Measurements from ENCODE around the gene CDH26. TPM values are rescaled to one million over a fixed set of nuclear protein-coding genes. Genes with fewer than 3 reads are reported as not detected.

CDH26 gene
- total and polyA plus RNA-seq, 2 donors (not counting 3 experiments of a cell fraction or from before 2014, with no cell fraction given): 0.01 TPM; not detected in 1

DNA sequence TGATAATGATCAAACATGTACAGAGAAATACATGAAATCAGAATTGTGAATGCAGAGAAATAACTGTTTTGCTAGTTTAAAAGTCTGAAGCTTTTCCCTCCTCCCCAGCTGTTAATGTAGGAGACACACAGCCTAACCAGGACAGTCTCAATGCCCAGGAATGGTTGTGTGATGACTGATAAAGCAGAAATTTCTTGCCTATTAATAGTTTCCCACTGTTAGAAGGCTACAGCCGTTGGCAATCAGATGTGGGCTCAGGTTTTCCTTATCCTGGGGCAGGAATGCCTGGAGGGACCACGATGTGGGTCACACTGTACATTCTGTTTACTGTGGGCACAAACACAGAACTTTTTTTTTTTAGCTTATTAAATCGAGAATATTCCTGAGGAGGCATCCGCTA is 20.0 kb upstream of the CDH26 start:
- ChIA-PET CTCF (interaction anchor here (0.8 to 1.0 kb wide), 3 partner anchors 17 to 366 kb away, joined by 3 to 5 read pairs (median 3); no protein-coding TSS in a partner anchor), POLR2A (no interaction called here)
- H3K79me2 ChIP-seq (ENCODE audit: control insufficient read depth, insufficient read depth, low read length): peaks cover 6% of the 10 kb centered on the region
- peaks cover 0 to 4% of the 10 kb centered on the region in 2 experiments for H3K36me3 ChIP-seq (ENCODE audit: control insufficient read depth in 2 of 2, extremely low read depth in 1 of 2, insufficient read depth in 2 of 2, low read length in 2 of 2)
- no peak for FAIRE-seq
- TSS peak; percentile 29 for BruUV-seq (replicated peaks)
- no peak for DNase-seq (ENCODE audit: low read depth, low spot score)
- H4K20me1 ChIP-seq (replicated peaks; ENCODE audit: control insufficient read depth, extremely low read depth, insufficient read depth, low read length): no peaks in the 10 kb centered on the region
- H3K27ac ChIP-seq (ENCODE audit: insufficient read depth, low read depth, low read length): no peak overlapping the region
- intact Hi-C loops (cut with micrococcal nuclease): no loop called here
- H3K9me1 ChIP-seq (replicated peaks; ENCODE audit: control insufficient read depth, extremely low read depth, insufficient read depth, low read length): no peaks in the 10 kb centered on the region
- H3K9me3 ChIP-seq (replicated peaks; ENCODE audit: control insufficient read depth, insufficient read depth, low read length): no peaks in the 10 kb centered on the region
- dilution Hi-C loops (cut with MboI; ENCODE audit: extremely low pct_ligation_motif_present, low sequenced_read_pairs): no loop called here
- H3K4me3 ChIP-seq (replicated peaks in 1 of 3; ENCODE audit: insufficient read depth in 1 of 3, low read depth in 1 of 3, low read length in 3 of 3): no peak overlapping the region
- no peaks in the 10 kb centered on the region for H3K27me3 ChIP-seq (ENCODE audit: control insufficient read depth in 2 of 2, insufficient read depth in 2 of 2, low read length in 2 of 2)
- no peak for TF ChIP-seq FOS (IDR thresholded peaks at IDR 0.05; ENCODE audit: borderline replicate concordance, insufficient read depth, low read length)
- TF ChIP-seq POLR2A (IDR thresholded peaks at IDR 0.05; ENCODE audit: low read depth, low read length): no peak
- TF ChIP-seq EZH2 (IDR thresholded peaks at IDR 0.05; ENCODE audit: borderline replicate concordance, low read depth, low read length, severe bottlenecking): no peak
- TF ChIP-seq, protein P1, sequence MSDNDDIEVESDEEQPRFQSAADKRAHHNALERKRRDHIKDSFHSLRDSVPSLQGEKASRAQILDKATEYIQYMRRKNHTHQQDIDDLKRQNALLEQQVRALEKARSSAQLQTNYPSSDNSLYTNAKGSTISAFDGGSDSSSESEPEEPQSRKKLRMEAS (IDR thresholded peaks at IDR 0.05; ENCODE audit: insufficient read depth, insufficient read length): no peak
- no peak for TF ChIP-seq GATA2 (IDR thresholded peaks at IDR 0.05; ENCODE audit: insufficient read depth, insufficient read length, low read depth, low read length)
- TF ChIP-seq POLR2AphosphoS5 (IDR thresholded peaks at IDR 0.05; ENCODE audit: insufficient read depth, low read depth, low read length): no peak
- TF ChIP-seq JUN (IDR thresholded peaks at IDR 0.05; ENCODE audit: borderline replicate concordance, insufficient read depth, insufficient read length, low read depth): no peak
- TF ChIP-seq, protein P2, sequence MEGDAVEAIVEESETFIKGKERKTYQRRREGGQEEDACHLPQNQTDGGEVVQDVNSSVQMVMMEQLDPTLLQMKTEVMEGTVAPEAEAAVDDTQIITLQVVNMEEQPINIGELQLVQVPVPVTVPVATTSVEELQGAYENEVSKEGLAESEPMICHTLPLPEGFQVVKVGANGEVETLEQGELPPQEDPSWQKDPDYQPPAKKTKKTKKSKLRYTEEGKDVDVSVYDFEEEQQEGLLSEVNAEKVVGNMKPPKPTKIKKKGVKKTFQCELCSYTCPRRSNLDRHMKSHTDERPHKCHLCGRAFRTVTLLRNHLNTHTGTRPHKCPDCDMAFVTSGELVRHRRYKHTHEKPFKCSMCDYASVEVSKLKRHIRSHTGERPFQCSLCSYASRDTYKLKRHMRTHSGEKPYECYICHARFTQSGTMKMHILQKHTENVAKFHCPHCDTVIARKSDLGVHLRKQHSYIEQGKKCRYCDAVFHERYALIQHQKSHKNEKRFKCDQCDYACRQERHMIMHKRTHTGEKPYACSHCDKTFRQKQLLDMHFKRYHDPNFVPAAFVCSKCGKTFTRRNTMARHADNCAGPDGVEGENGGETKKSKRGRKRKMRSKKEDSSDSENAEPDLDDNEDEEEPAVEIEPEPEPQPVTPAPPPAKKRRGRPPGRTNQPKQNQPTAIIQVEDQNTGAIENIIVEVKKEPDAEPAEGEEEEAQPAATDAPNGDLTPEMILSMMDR (IDR thresholded peaks at IDR 0.05; ENCODE audit: extremely low read depth in 1 of 2, insufficient read depth in 1 of 2, low read depth in 1 of 2, low read length in 2 of 2): no peak
- no peak for TF ChIP-seq MYC (IDR thresholded peaks at IDR 0.05; ENCODE audit: low read depth, low read length)
- no peak overlapping the region for H3K9ac ChIP-seq (replicated peaks; ENCODE audit: extremely low read depth, insufficient read depth, low read length)
- H3K4me2 ChIP-seq (ENCODE audit: insufficient read depth, low read length): no peak overlapping the region
- H2AFZ ChIP-seq (ENCODE audit: low read depth, low read length): no peak overlapping the region
- H3K4me1 ChIP-seq (ENCODE audit: control insufficient read depth, extremely low read depth, insufficient read depth, low read length): peaks cover 16% of the 10 kb centered on the region

Measured in endothelial cell of umbilical vein (primary cell).